ENCODE results near the gene NOTCH2. TPM values are rescaled to one million over a fixed set of nuclear protein-coding genes. Genes with fewer than 3 reads are reported as not detected.
"Not testable (repeated sequence)": the region's sequence is repeated elsewhere in the genome, so short reads cannot be mapped to it uniquely, and the experiment has no call there.

The NOTCH2 gene
- total RNA-seq, 1 experiment from 2014 or later, result 53.7 TPM

GRCh38 chr1:120092232-120093218, 23.1 kb upstream of the NOTCH2 start:
- H3K18ac ChIP-seq (ENCODE audit: insufficient read length, low read depth, low read length); H3K4me3 Mint-ChIP-seq; H4K91ac ChIP-seq (ENCODE audit: insufficient read length, low read depth, low read length); H2BK20ac ChIP-seq (ENCODE audit: low read depth, low read length, poor library complexity, severe bottlenecking); H2BK5ac ChIP-seq (ENCODE audit: insufficient read length, low read length); H2BK12ac ChIP-seq (ENCODE audit: insufficient read length, low read depth, low read length); H3K4me1 Mint-ChIP-seq; H3T11ph ChIP-seq (ENCODE audit: low read length); H3K9ac ChIP-seq (ENCODE audit: extremely low read depth, insufficient read length, low read length); H4K8ac ChIP-seq (replicated peaks; ENCODE audit: insufficient read length, low read depth, low read length); H3K79me1 ChIP-seq (ENCODE audit: insufficient read depth, low read depth, low read length, poor library complexity, severe bottlenecking); H3K56ac ChIP-seq (ENCODE audit: insufficient read length, low read depth, low read length); H3K23ac ChIP-seq (ENCODE audit: insufficient read length, low read depth, low read length); H3K27me3 ChIP-seq (ENCODE audit: insufficient read depth, low read length); H3K27me3 Mint-ChIP-seq (ENCODE audit: low read depth); H4K5ac ChIP-seq (ENCODE audit: insufficient read length, low read depth, low read length); H3K27ac ChIP-seq (ENCODE audit: insufficient read length, low read depth, low read length); H3K9me3 Mint-ChIP-seq; DNase-seq; H2BK15ac ChIP-seq (ENCODE audit: low read depth, low read length); H3K23me2 ChIP-seq (ENCODE audit: insufficient read length, low read depth, low read length, poor library complexity, severe bottlenecking); H2BK120ac ChIP-seq (ENCODE audit: low read depth, low read length, poor library complexity, severe bottlenecking); H3K4me1 ChIP-seq (ENCODE audit: insufficient read depth, low read length); H3K27ac Mint-ChIP-seq; H2AFZ ChIP-seq (ENCODE audit: low read length); H3K14ac ChIP-seq (ENCODE audit: insufficient read depth, low read length); H4K20me1 ChIP-seq (ENCODE audit: control insufficient read depth, insufficient read depth, insufficient read length); H2AK5ac ChIP-seq (ENCODE audit: insufficient read length, low read length); H3K9me3 ChIP-seq (ENCODE audit: control insufficient read depth, low read depth, low read length); H3K4me2 ChIP-seq (ENCODE audit: insufficient read depth, insufficient read length, low read length); H3K79me2 ChIP-seq (ENCODE audit: insufficient read depth, low read length); H3K4ac ChIP-seq (ENCODE audit: low read depth, low read length); H3K36me3 Mint-ChIP-seq (ENCODE audit: insufficient read depth in 1 of 3, low read depth in 3 of 3): not testable (repeated sequence)
- no CpG with 5 or more reads among the region's 4 CpGs for WGBS (ENCODE audit: extremely low coverage, insufficient read length, low lambda C conversion rate)

- H3K27ac Mint-ChIP-seq; H3K9me3 Mint-ChIP-seq; H2AFZ ChIP-seq (ENCODE audit: low read length); H3K56ac ChIP-seq (ENCODE audit: insufficient read length, low read depth, low read length); H3K4me2 ChIP-seq (ENCODE audit: insufficient read depth, insufficient read length, low read length); H3K14ac ChIP-seq (ENCODE audit: insufficient read depth, low read length); H3K23me2 ChIP-seq (ENCODE audit: insufficient read length, low read depth, low read length, poor library complexity, severe bottlenecking); H3T11ph ChIP-seq (ENCODE audit: low read length); H3K79me2 ChIP-seq (ENCODE audit: insufficient read depth, low read length); H3K27me3 ChIP-seq (ENCODE audit: insufficient read depth, low read length); H3K27me3 Mint-ChIP-seq (ENCODE audit: low read depth); H3K4me1 ChIP-seq (ENCODE audit: insufficient read depth, low read length); H4K91ac ChIP-seq (ENCODE audit: insufficient read length, low read depth, low read length); H3K36me3 Mint-ChIP-seq (ENCODE audit: insufficient read depth in 1 of 3, low read depth in 3 of 3); DNase-seq; H4K20me1 ChIP-seq (ENCODE audit: control insufficient read depth, insufficient read depth, insufficient read length); H2BK5ac ChIP-seq (ENCODE audit: insufficient read length, low read length); H3K18ac ChIP-seq (ENCODE audit: insufficient read length, low read depth, low read length); H2BK120ac ChIP-seq (ENCODE audit: low read depth, low read length, poor library complexity, severe bottlenecking); H3K4me1 Mint-ChIP-seq; H2BK20ac ChIP-seq (ENCODE audit: low read depth, low read length, poor library complexity, severe bottlenecking); H2BK12ac ChIP-seq (ENCODE audit: insufficient read length, low read depth, low read length); H4K5ac ChIP-seq (ENCODE audit: insufficient read length, low read depth, low read length); H2AK5ac ChIP-seq (ENCODE audit: insufficient read length, low read length); H3K27ac ChIP-seq (ENCODE audit: insufficient read length, low read depth, low read length); H3K9me3 ChIP-seq (ENCODE audit: control insufficient read depth, low read depth, low read length); H4K8ac ChIP-seq (replicated peaks; ENCODE audit: insufficient read length, low read depth, low read length); H3K4ac ChIP-seq (ENCODE audit: low read depth, low read length); H3K9ac ChIP-seq (ENCODE audit: extremely low read depth, insufficient read length, low read length); H3K79me1 ChIP-seq (ENCODE audit: insufficient read depth, low read depth, low read length, poor library complexity, severe bottlenecking); H3K23ac ChIP-seq (ENCODE audit: insufficient read length, low read depth, low read length); H3K4me3 Mint-ChIP-seq; H2BK15ac ChIP-seq (ENCODE audit: low read depth, low read length): not testable (repeated sequence)
- no CpG with 5 or more reads among the region's 1 CpG for WGBS (ENCODE audit: extremely low coverage, insufficient read length, low lambda C conversion rate)
Measured at GRCh38 chr1:120090830-120091229, 21.4 kb upstream of the NOTCH2 start.
